ENCODE data around the gene HNRNPA1.
"Not testable (repeated sequence)": the region's sequence is repeated elsewhere in the genome, so short reads cannot be mapped to it uniquely, and the experiment has no call there.

HNRNPA1 gene

DNA sequence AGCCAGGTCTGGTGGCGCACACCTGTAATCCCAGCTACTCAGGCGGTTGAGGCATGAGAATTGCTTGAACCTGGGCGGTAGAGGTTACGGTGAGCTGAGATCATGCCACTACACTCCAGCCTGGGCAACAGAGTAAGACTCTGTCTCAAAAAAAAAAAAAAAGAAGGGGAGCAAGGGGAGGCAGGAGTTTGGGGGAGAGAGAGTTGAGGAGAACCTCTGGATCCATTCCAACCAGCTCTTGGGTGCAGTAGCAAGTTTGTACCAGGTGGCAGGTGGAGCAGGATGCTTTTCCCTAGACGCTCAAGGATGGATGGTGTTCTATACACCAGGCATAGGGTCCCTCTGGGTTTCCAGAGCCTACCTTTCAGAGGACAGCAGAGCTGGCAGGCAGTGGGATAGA, 18.4 kb downstream of the HNRNPA1 start:
- DNase-seq (ENCODE audit: low spot score), result no peak

GRCh38 chr12:54299515-54300224, 19.1 kb downstream of the HNRNPA1 start:
- no peak for DNase-seq (ENCODE audit: low spot score)

DNA sequence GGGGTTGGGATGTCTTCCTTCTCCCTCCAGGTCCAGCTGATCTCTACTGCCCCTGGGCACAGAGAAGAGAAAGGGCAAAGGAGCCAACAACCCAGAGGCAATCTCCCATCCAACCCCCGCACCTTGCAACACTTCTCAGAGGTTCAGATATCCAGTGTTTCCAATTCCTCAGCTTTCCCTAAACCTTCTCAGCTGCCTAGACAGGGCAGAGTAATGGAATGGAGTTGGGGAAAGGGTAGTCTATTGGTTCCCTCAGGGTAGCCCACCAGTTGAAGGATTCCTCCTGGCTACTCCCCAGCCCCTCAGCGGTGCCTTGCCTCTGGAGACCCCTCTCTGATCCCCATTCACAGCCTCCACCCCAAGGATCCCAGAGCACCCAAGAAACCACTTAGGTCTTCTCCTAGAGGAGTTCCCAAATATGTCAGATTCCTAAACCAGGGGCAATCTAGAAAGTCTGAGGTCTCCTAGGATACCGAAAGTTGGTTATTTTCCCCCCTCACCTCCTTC, 19.8 kb downstream of the HNRNPA1 start:
- DNase-seq (ENCODE audit: low spot score), result no peak

GRCh38 chr12:54300732-54301427, 20.4 kb downstream of the HNRNPA1 start, which contains the start of gene NFE2:
Gene NFE2 (minus strand): TSS chr12:54301015. CDS start chr12:54295248, 5,767 bp downstream.
- peak; percentile 61 for DNase-seq (ENCODE audit: low spot score)

GRCh38 chr12:54301428-54302048, 21.0 kb downstream of the HNRNPA1 start:
- DNase-seq (ENCODE audit: low spot score), result no peak

- DNase-seq (ENCODE audit: low spot score), result no peak
Measured at GRCh38 chr12:54303640-54304039, 23.1 kb downstream of the HNRNPA1 start.

GRCh38 chr12:54304187-54304810, 23.8 kb downstream of the HNRNPA1 start:
- no peak for DNase-seq (ENCODE audit: low spot score)

- no peak for DNase-seq (ENCODE audit: low spot score)
Measured at GRCh38 chr12:54306925-54307741, 26.6 kb downstream of the HNRNPA1 start.

DNA sequence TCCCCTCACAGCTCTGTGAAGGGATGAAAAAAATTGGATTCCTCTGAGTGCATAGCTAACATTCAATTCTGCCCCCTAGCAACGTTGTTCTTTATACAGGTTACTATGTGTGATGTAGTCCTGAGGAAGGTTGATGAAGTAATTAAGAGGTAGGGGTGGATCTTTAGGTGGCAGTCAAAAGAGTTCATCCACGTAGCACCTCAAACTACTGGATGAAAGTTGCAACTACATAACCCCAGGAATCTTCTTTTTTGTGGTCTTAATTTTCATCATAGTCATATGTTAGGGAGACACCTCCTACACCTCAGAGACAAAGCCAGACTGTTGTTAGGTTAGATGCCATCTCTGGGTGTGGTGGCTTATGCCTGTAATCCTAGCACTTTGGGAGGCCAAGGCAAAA, 30.5 kb downstream of the HNRNPA1 start:
- no peak for DNase-seq (ENCODE audit: low spot score)

- DNase-seq (ENCODE audit: low spot score), result not testable (repeated sequence)
Measured at GRCh38 chr12:54312309-54312708, 31.8 kb downstream of the HNRNPA1 start.

- no peak for DNase-seq (ENCODE audit: low spot score)
Measured at GRCh38 chr12:54321363-54321762, 40.8 kb downstream of the HNRNPA1 start.

DNA sequence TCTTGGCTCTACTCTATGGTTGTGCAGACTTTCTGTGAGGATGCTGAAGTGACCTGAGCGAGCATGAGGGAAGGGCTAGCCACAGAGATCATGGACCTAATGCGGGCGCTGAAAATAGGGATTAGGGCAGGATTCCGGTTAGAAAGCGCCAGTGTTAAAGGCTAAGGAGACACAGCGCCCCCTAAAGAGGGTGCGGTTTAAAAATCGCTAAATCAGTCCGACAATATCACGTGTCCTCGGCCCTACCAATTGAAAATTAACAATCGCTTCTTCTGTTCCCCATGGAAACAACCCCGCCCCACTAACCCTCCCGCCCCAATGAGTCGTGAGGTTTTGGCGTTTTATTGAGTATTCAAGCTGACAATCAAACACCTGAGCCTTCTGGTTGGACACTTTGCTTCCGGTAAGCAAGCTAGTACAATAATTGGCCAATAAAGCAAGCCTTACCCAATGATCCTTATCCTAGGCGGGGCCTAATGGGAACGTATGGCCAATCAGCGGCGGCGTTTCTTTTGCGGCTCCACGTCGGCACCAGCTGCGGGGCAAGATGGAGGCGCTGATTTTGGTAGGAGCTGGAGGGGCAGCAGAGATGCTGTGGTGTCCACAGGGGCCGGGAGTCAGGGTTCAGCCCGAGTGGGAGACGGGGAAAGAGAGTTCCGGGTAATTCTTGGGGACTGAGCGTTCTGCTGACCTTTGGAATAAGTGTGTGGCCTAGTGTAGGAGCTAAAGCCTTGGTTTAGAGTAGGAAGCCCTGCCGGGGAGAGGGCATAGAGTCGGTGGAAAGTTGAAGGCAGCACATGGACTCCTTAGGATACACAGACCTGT, 44.3 kb downstream of the HNRNPA1 start, which contains the start of gene COPZ1:
Gene COPZ1, plus strand, starts transcription at position 515 of the 825 bp plus-strand sequence. Its CDS starts 33 bp downstream, at position 548.
- peak; percentile 100 for DNase-seq (ENCODE audit: low spot score)

- DNase-seq (ENCODE audit: low spot score), result not testable (repeated sequence)
Measured at GRCh38 chr12:54325442-54326109, 45.0 kb downstream of the HNRNPA1 start.

- peak; percentile 55 for DNase-seq (ENCODE audit: low spot score)
Measured at GRCh38 chr12:54328595-54329337, 48.2 kb downstream of the HNRNPA1 start.

- DNase-seq (ENCODE audit: low spot score), result peak; percentile 87
Measured at GRCh38 chr12:54329759-54330158, 49.2 kb downstream of the HNRNPA1 start.

DNA sequence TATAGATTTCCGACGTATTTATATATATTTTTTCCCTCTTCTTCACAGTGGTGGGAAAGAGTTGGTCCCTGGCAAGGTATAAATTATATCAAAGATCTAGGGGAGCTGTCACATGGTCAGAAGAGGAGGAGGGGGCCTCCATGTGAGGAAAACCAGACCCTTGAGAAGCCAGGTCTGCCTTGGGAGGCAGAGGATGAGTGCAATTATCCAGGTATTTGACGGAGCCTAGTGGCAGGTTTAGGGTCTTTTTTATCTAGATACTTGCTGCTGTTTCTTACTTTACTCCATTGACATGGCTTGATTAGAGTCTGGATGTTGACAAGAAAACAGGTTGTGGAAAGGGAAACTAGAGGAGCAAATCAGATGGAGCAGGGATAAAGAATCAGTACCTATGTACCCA, 49.9 kb downstream of the HNRNPA1 start:
- peak; percentile 49 for DNase-seq (ENCODE audit: low spot score)

- DNase-seq (ENCODE audit: low spot score), result no peak
Measured at GRCh38 chr12:54331461-54331860, 50.9 kb downstream of the HNRNPA1 start.

- no peak for DNase-seq (ENCODE audit: low spot score)
Measured at GRCh38 chr12:54333420-54334034, 53.0 kb downstream of the HNRNPA1 start.

Measured in cerebellar cortex (tissue), 1 donor.